ENCODE measurements around the gene CNTNAP5. TPM values are rescaled to one million over a fixed set of nuclear protein-coding genes. Genes with fewer than 3 reads are reported as not detected.

The CNTNAP5 gene
- polyA plus RNA-seq, 1 experiment: not detected

DNA sequence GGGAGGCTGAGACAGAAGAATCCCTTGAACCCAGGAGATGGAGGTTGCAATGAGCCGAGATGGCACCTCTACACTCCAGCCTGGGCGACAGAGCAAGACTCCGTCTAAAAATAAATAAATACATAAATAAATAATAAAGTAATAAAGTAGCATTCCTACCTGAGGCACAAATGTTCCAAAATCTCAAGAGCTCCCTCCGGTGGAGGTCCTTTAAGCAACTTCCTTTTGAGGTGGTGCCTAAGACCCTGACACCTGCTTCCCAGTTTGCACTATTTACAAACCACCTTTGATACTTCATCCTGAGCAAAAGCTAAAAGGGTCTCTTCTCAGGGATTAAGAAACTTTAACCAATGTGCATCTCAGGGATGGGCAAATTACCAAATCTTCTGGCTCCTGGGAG lies 505.1 kb downstream of the CNTNAP5 start:
- H3K4me3 ChIP-seq (ENCODE audit: low read depth, low read length): no peak overlapping the region
- no peak for DNase-seq (ENCODE audit: low read depth)
- H3K27me3 ChIP-seq (ENCODE audit: control insufficient read depth, insufficient read depth, low read length): no peaks in the 10 kb centered on the region
- ChIA-PET CTCF (interaction anchor here (1.0 to 1.1 kb wide), 2 partner anchors 10 to 632 kb away, joined by 3 to 4 read pairs; no protein-coding TSS in a partner anchor), POLR2A (no interaction called here)
- TF ChIP-seq, protein P1, sequence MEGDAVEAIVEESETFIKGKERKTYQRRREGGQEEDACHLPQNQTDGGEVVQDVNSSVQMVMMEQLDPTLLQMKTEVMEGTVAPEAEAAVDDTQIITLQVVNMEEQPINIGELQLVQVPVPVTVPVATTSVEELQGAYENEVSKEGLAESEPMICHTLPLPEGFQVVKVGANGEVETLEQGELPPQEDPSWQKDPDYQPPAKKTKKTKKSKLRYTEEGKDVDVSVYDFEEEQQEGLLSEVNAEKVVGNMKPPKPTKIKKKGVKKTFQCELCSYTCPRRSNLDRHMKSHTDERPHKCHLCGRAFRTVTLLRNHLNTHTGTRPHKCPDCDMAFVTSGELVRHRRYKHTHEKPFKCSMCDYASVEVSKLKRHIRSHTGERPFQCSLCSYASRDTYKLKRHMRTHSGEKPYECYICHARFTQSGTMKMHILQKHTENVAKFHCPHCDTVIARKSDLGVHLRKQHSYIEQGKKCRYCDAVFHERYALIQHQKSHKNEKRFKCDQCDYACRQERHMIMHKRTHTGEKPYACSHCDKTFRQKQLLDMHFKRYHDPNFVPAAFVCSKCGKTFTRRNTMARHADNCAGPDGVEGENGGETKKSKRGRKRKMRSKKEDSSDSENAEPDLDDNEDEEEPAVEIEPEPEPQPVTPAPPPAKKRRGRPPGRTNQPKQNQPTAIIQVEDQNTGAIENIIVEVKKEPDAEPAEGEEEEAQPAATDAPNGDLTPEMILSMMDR (IDR thresholded peaks at IDR 0.05; ENCODE audit: insufficient read depth, low read depth, low read length): no peak
- no peaks in the 10 kb centered on the region for H3K36me3 ChIP-seq (ENCODE audit: control insufficient read depth, insufficient read depth, low read length)

DNA sequence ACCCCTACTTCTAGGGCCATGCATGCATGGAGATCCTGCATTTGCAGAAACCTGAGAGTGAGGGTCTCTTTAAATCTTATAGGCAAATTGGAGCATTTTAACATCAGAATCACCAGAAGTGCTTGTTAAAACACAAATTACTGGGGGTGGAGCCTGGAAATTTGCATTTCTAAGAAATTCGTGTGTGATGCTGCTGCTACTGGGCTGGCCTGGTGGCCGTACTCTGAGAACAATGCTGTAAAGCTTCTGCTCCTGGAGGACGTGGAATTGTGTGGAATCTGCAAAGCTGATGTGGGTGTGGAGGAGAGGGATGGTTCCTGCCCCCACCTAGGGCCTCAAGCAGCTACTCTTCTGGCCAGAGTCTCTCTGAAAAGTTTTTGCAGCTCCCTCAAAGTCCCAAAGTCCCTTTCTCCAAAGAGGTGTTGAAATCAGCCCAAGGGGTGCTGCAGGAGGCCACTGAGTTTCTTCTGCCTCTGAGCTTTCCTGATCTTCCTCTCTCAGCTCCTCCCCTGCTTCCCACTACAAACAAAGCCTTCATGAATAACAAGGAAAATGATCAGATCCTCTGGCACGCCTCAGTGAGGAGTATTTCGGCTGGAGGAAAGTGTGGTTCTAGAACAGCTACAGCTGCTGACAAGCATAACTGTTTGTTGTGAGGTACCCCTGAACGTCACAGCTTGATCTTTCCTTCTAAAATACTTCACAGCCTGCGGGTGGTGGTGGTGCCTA lies 508.3 kb downstream of the CNTNAP5 start:
- no peak for DNase-seq (ENCODE audit: low read depth)
- H3K4me3 ChIP-seq (ENCODE audit: low read depth, low read length): no peak overlapping the region
- H3K27me3 ChIP-seq (ENCODE audit: control insufficient read depth, insufficient read depth, low read length): no peaks in the 10 kb centered on the region
- TF ChIP-seq, protein P1 (IDR thresholded peaks at IDR 0.05; ENCODE audit: insufficient read depth, low read depth, low read length): no peak
- ChIA-PET POLR2A (no interaction called here), CTCF (no interaction called here)
- H3K36me3 ChIP-seq (ENCODE audit: control insufficient read depth, insufficient read depth, low read length): no peaks in the 10 kb centered on the region

DNA sequence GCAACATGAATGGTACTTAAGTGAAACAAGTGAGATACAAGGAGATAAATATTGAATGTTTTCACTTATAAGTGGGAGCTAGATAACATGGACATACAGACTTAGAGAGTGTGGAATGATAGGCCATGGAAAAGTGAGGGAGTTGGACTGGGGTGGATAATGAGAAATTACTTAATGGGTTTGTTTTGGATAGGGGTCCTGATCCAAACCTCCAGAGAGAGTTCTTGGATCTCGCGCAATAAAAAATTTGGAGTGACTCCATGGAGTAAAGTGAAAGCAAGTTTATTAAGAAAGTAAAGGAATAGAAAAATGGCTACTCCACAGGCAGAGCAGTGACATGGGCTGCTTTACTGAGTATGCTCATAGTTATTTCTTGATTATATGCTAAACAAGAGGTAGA lies 508.9 kb downstream of the CNTNAP5 start:
- ChIA-PET POLR2A (no interaction called here), CTCF (no interaction called here)
- no peaks in the 10 kb centered on the region for H3K36me3 ChIP-seq (ENCODE audit: control insufficient read depth, insufficient read depth, low read length)
- TF ChIP-seq, protein P1 (IDR thresholded peaks at IDR 0.05; ENCODE audit: insufficient read depth, low read depth, low read length): no peak
- no peaks in the 10 kb centered on the region for H3K27me3 ChIP-seq (ENCODE audit: control insufficient read depth, insufficient read depth, low read length)
- no peak overlapping the region for H3K4me3 ChIP-seq (ENCODE audit: low read depth, low read length)
- no peak for DNase-seq (ENCODE audit: low read depth)

DNA sequence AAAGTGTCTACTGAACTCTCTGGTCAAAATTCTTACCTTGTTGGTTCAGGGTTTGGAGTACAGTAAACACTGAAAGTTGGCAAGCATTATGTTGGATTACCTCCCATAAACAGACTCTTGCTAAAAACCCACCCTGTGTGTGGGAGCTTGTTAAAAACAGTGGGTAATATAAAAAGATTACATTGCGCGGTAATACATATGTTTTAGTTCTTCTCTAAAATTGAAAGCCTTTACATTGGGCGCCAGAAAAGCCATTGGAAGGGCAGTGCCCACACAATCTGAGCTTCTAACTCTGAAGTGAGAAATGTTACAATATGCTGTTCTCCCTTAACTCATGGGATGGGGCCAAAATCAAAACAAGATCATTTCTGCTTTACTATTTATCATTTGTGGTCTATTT lies 510.7 kb downstream of the CNTNAP5 start:
- no peak overlapping the region for H3K4me3 ChIP-seq (ENCODE audit: low read depth, low read length)
- ChIA-PET CTCF (interaction anchor here (1.1 kb wide), 1 partner anchor 30 kb away, joined by 4 read pairs; no protein-coding TSS in a partner anchor), POLR2A (no interaction called here)
- TF ChIP-seq, protein P1 (IDR thresholded peaks at IDR 0.05; ENCODE audit: insufficient read depth, low read depth, low read length): no peak
- H3K27me3 ChIP-seq (ENCODE audit: control insufficient read depth, insufficient read depth, low read length): no peaks in the 10 kb centered on the region
- DNase-seq (ENCODE audit: low read depth): no peak
- no peaks in the 10 kb centered on the region for H3K36me3 ChIP-seq (ENCODE audit: control insufficient read depth, insufficient read depth, low read length)

DNA sequence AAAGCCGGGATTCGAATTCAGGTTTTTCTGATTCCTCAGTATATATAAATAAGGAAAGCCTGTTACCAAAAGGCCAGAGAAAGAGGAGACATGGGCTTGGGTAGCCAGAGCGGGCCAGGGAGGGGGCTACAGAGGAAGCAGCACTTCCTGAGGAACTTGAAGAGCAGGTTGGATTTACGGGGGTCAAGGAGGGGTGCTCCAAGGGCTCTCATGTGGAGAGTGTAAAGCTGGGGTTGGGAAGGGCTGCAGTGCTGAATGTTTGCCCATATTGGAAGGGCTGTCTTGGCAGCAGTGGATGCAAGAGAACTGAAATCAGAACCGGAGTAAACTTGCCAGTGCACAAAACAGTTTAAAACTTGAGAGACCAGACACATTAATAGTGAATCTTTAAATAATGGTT lies 511.5 kb downstream of the CNTNAP5 start:
- CTCF ChIA-PET: interaction anchor here (1.1 kb wide), 1 partner anchor 31 kb away, joined by 4 read pairs; no protein-coding TSS in a partner anchor
- TF ChIP-seq, protein P1 (IDR thresholded peaks at IDR 0.05; ENCODE audit: insufficient read depth, low read depth, low read length): no peak
- H3K4me3 ChIP-seq (ENCODE audit: low read depth, low read length): no peak overlapping the region
- POLR2A ChIA-PET: no interaction called here
- no peak for DNase-seq (ENCODE audit: low read depth)
- H3K36me3 ChIP-seq (ENCODE audit: control insufficient read depth, insufficient read depth, low read length): no peaks in the 10 kb centered on the region
- H3K27me3 ChIP-seq (ENCODE audit: control insufficient read depth, insufficient read depth, low read length): no peaks in the 10 kb centered on the region

All from BJ (cell line).